A549 (cell line): ENCODE data around the gene DOCK1. TPM values are rescaled to one million over a fixed set of nuclear protein-coding genes. Genes with fewer than 3 reads are reported as not detected.

Experiments
- ATAC-seq, 2 experiments: fragments of 200-7000 bp in 1 of 2; fragments of >200 bp in 1 of 2; cut with Nextera tagmentation in 1 of 2; cut with Tn5 transposase in 1 of 2; 3 replicates each; pipeline versions ENCODE4 v1.8.0 to v1.9.1; 2018 to 2020; ENCODE audit warnings: mild to moderate bottlenecking in 1 of 2, moderate library complexity in 1 of 2
- CTCF ChIA-PET: fragments of 300-600 bp; sonication (Branson Sonifier 250); formaldehyde crosslinking; extraction: SDS; loops from one replicate; lab custom pipeline; 2021; ENCODE audit warnings: antibody characterized with exemption, inconsistent platforms; lab: Yijun Ruan, JAX
- POLR2A ChIA-PET: fragments of 350-600 bp; formaldehyde crosslinking; extraction: SDS; loops from one replicate; lab custom pipeline; 2021; ENCODE audit warnings: antibody characterized with exemption, inconsistent platforms; lab: Yijun Ruan, JAX
- DNase-seq, 2 experiments: peaks; one replicate each; pipeline versions ENCODE4 v3.0.0 to v3.0.0-alpha.2; 2011 to 2016; ENCODE audit warnings: low read depth in 1 of 2, low spot score in 1 of 2
- FAIRE-seq: peaks from 2 replicates; lab custom pipeline; 2011; peaks lifted over from hg19 to GRCh38; lab: Jason Lieb, UNC
- H3K27ac ChIP-seq, 2 experiments: fragments of >200 bp; sonication (Bioruptor Twin); formaldehyde crosslinking; 3 replicates each; pipeline ENCODE4 v1.5.1; 2016 to 2017
- H3K4me1 ChIP-seq: fragments of >200 bp; sonication (Bioruptor Twin); formaldehyde crosslinking; 3 replicates; pipeline ENCODE4 v1.6.1; 2016
- H3K4me2 ChIP-seq: fragments of >200 bp; sonication (Bioruptor Twin); formaldehyde crosslinking; 3 replicates; pipeline ENCODE4 v1.6.1; 2016
- H3K4me3 ChIP-seq: fragments of >200 bp; sonication (Bioruptor Twin); formaldehyde crosslinking; 3 replicates; pipeline ENCODE4 v1.5.1; 2016
- H3K9me3 ChIP-seq: fragments of >200 bp; sonication (Bioruptor Twin); formaldehyde crosslinking; 3 replicates; pipeline ENCODE4 v1.6.1; 2016
- ATOH8 ChIP-seq: fragments of 250-450 bp; sonication (Bioruptor Pico); IDR thresholded peaks from 2 replicates; pipeline ENCODE4 v1.5.0; 2020; ENCODE audit warnings: low read depth, mild to moderate bottlenecking, moderate library complexity
- BCL3 ChIP-seq: fragments of >200 bp; sonication (Bioruptor Twin); formaldehyde crosslinking; IDR thresholded peaks from 3 replicates; pipeline ENCODE4 v1.6.1; 2016
- BHLHE40 ChIP-seq: IDR thresholded peaks from 2 replicates; pipeline ENCODE4 v1.6.1; 2012; ENCODE audit warnings: low read depth, low read length, inconsistent platforms
- CEBPB ChIP-seq, 2 experiments: fragments of >200 bp in 1 of 2; sonication (Bioruptor Twin) in 1 of 2; formaldehyde crosslinking in 1 of 2; IDR thresholded peaks; 2 replicates each; pipeline ENCODE4 v1.6.1; 2012 to 2016
- CHD4 ChIP-seq: fragments of 200-600 bp; sonication (generic); IDR thresholded peaks from 2 replicates; pipeline ENCODE4 v1.6.1; 2016; ENCODE audit warnings: antibody characterized with exemption, mild to moderate bottlenecking, borderline replicate concordance
- ELK1 ChIP-seq: fragments of 150-350 bp; IDR thresholded peaks from 2 replicates; pipeline ENCODE4 v1.6.1; 2014; ENCODE audit warnings: low read depth, mild to moderate bottlenecking, low read length
- FOSB ChIP-seq: fragments of 250-450 bp; sonication (Bioruptor Pico); IDR thresholded peaks from 2 replicates; pipeline ENCODE4 v1.5.0; 2020; ENCODE audit warnings: mild to moderate bottlenecking, moderate library complexity
- FOSL2 ChIP-seq, 2 experiments: fragments of 450-650 bp in 1 of 2; fragments of >200 bp in 1 of 2; sonication (Bioruptor Twin) in 1 of 2; formaldehyde crosslinking; IDR thresholded peaks; 2 replicates each; pipeline versions ENCODE4 v1.5.0 to v1.6.1; 2016 to 2020; ENCODE audit warnings: mild to moderate bottlenecking in 1 of 2, moderate library complexity in 1 of 2
- FOXS1 ChIP-seq: fragments of 250-450 bp; sonication (Bioruptor Pico); IDR thresholded peaks from 2 replicates; pipeline ENCODE4 v1.5.0; 2020; ENCODE audit warnings: mild to moderate bottlenecking, moderate library complexity
- GATA3 ChIP-seq: IDR thresholded peaks from 2 replicates; pipeline ENCODE4 v1.6.1; 2012; ENCODE audit warnings: borderline replicate concordance
- HES2 ChIP-seq: fragments of >200 bp; sonication (Bioruptor Twin); formaldehyde crosslinking; IDR thresholded peaks from 2 replicates; pipeline ENCODE4 v1.6.1; 2016
- HEYL ChIP-seq: fragments of 250-450 bp; sonication (Bioruptor Pico); IDR thresholded peaks from 2 replicates; pipeline ENCODE4 v1.8.0; 2021; ENCODE audit warnings: mild to moderate bottlenecking, moderate library complexity
- HOXA7 ChIP-seq: fragments of 250-450 bp; sonication (Bioruptor Pico); IDR thresholded peaks from 2 replicates; pipeline ENCODE4 v1.5.0; 2020; ENCODE audit warnings: mild to moderate bottlenecking, moderate library complexity
- HOXB5 ChIP-seq: fragments of 250-450 bp; sonication (Bioruptor Pico); IDR thresholded peaks from 2 replicates; pipeline ENCODE4 v1.5.0; 2020; ENCODE audit warnings: mild to moderate bottlenecking, moderate library complexity
- KDM1A ChIP-seq: fragments of 200-600 bp; sonication (generic); IDR thresholded peaks from 2 replicates; pipeline ENCODE4 v1.6.1; 2016; ENCODE audit warnings: low read depth, mild to moderate bottlenecking
- MAFK ChIP-seq: fragments of 450-650 bp; IDR thresholded peaks from 2 replicates; pipeline ENCODE4 v1.6.1; 2014; ENCODE audit not compliant: partially characterized antibody
- MAZ ChIP-seq: fragments of 150-350 bp; IDR thresholded peaks from 2 replicates; pipeline ENCODE4 v1.6.1; 2014; ENCODE audit warnings: antibody characterized with exemption, low read depth, low read length, borderline replicate concordance
- MYC ChIP-seq: IDR thresholded peaks from 2 replicates; pipeline ENCODE4 v1.6.1; 2012; ENCODE audit warnings: mild to moderate bottlenecking, inconsistent platforms, low read length, improper control_type of control experiment, borderline replicate concordance
- NPAS2 ChIP-seq: fragments of 250-450 bp; sonication (Bioruptor Pico); IDR thresholded peaks from 2 replicates; pipeline ENCODE4 v1.8.0; 2022; ENCODE audit warnings: mild to moderate bottlenecking, moderate library complexity, borderline replicate concordance
- NR3C1 ChIP-seq: fragments of >200 bp; sonication (Bioruptor Twin); formaldehyde crosslinking; IDR thresholded peaks from 3 replicates; pipeline ENCODE4 v1.6.1; 2017
- PBX3 ChIP-seq: IDR thresholded peaks from 2 replicates; pipeline ENCODE4 v1.6.1; 2012
- RARB ChIP-seq: fragments of 250-450 bp; sonication (Bioruptor Pico); IDR thresholded peaks from 2 replicates; pipeline ENCODE4 v1.8.0; 2021; ENCODE audit warnings: mild to moderate bottlenecking, moderate library complexity
- RCOR1 ChIP-seq: fragments of 150-350 bp; IDR thresholded peaks from 2 replicates; pipeline ENCODE4 v1.6.1; 2014; ENCODE audit warnings: antibody characterized with exemption, low read length, low read depth
- RNF2 ChIP-seq: fragments of 200-600 bp; sonication (generic); IDR thresholded peaks from 2 replicates; pipeline ENCODE4 v1.6.1; 2016; ENCODE audit warnings: low read depth, mild to moderate bottlenecking, antibody characterized with exemption, moderate library complexity, borderline replicate concordance
- SMC3 ChIP-seq: fragments of >200 bp; sonication (Bioruptor Twin); formaldehyde crosslinking; IDR thresholded peaks from 3 replicates; pipeline ENCODE4 v1.6.1; 2018; ENCODE audit warnings: inconsistent platforms
- SREBF2 ChIP-seq: fragments of 450-650 bp; IDR thresholded peaks from 2 replicates; pipeline ENCODE4 v1.6.1; 2014; ENCODE audit warnings: mild to moderate bottlenecking, moderate library complexity
- ZFP36 ChIP-seq: fragments of 450-650 bp; IDR thresholded peaks from 2 replicates; pipeline ENCODE4 v1.6.1; 2014; ENCODE audit warnings: borderline replicate concordance; ENCODE audit not compliant: partially characterized antibody
- ZNF302 ChIP-seq: fragments of 250-450 bp; sonication (Bioruptor Pico); IDR thresholded peaks from 2 replicates; pipeline ENCODE4 v1.9.0; 2021; ENCODE audit warnings: inconsistent platforms, mild to moderate bottlenecking, moderate library complexity
- WGBS: methylation state at CpG from one replicate; pipeline ENCODE4 v1.1.6; 2017; ENCODE audit errors: missing lambda C conversion rate; 5-methylcytosine and 5-hydroxymethylcytosine counted together
- polyA plus RNA-seq, 4 experiments: library from polyadenylated mRNA; depleted of rRNA in 3 of 4; stranded (reverse); fragments of >200 nt; fragmentation: RNase III in 1 of 4; extraction: RNeasy Plus Mini Kit Qiagen cat#74134 plus additional on column Dnase treatment in 1 of 4; gene quantifications; 2 replicates in 3 of 4; 3 replicates in 1 of 4; pipeline ENCODE4 v1.2.3, GENCODE V29; 2011 to 2017

Gene DOCK1
- polyA plus RNA-seq, 2 of the 4 experiments (the other 2 are of a cell fraction): 22.6 to 28.2 TPM

GRCh38 chr10:127090138-127090537, 184.9 kb downstream of the DOCK1 start (continued):
- no peak for TF ChIP-seq ELK1
- TF ChIP-seq MAFK: no peak

GRCh38 chr10:127091354-127091753, 186.1 kb downstream of the DOCK1 start:
- Histone ChIP-seq H3K9me3 (no peaks in the 10 kb centered on the region), H3K4me2 (no peak overlapping the region), H3K27ac (no peak overlapping the region), H3K4me3 (no peak overlapping the region)
- POLR2A ChIA-PET: no interaction called here
- no peak for FAIRE-seq
- WGBS: 87% methylated on average over 7 of the region's 7 CpGs
- ATAC-seq: no peak
- CTCF ChIA-PET: no interaction called here
- TF ChIP-seq RCOR1 (no peak), NR3C1 (no peak), MAZ (no peak), CHD4 (no peak), PBX3 (no peak), ZFP36 (no peak), HOXA7 (CRISPR knock-in tag) (no peak), SREBF2 (no peak), BHLHE40 (no peak), RNF2 (no peak), GATA3 (no peak), FOSL2 (IDR thresholded peaks at IDR 0.05) (no peak), FOSL2 (CRISPR knock-in tag; IDR thresholded peaks at IDR 0.05) (no peak)
- TF ChIP-seq, all 56 proteins: peak for 0
- DNase-seq: no peak
- H3K4me1 ChIP-seq: no peaks in the 10 kb centered on the region

- no peaks in the 10 kb centered on the region for H3K9me3 ChIP-seq
- no peaks in the 10 kb centered on the region for H3K4me1 ChIP-seq
- ChIA-PET POLR2A (no interaction called here), CTCF (interaction anchor here (0.7 kb wide), 1 partner anchor 173 kb away, joined by 4 read pairs; no protein-coding TSS in a partner anchor)
- 88% methylated on average over 9 of the region's 9 CpGs for WGBS
- no peak for FAIRE-seq
- no peak overlapping the region for H3K27ac ChIP-seq
- no peak for DNase-seq
- TF ChIP-seq SMC3 (no peak), BCL3 (no peak), ZNF302 (CRISPR knock-in tag) (no peak), FOSB (no peak), BHLHE40 (no peak), RARB (CRISPR knock-in tag) (no peak), FOXS1 (CRISPR knock-in tag) (no peak), CEBPB (IDR thresholded peaks at IDR 0.05) (no peak), MYC (no peak), ATOH8 (CRISPR knock-in tag) (no peak), HES2 (no peak), HOXB5 (CRISPR knock-in tag) (no peak), RCOR1 (no peak), HEYL (CRISPR knock-in tag) (no peak), NPAS2 (CRISPR knock-in tag) (no peak), KDM1A (no peak)
- H3K4me3 ChIP-seq: no peak overlapping the region
- ATAC-seq: no peak
- no peak overlapping the region for H3K4me2 ChIP-seq
Measured at GRCh38 chr10:127092916-127093315, 187.7 kb downstream of the DOCK1 start.
